ENCODE data around the gene FES. TPM values are rescaled to one million over a fixed set of nuclear protein-coding genes. Genes with fewer than 3 reads are reported as not detected.

FES gene
- total RNA-seq, 4 donors from 2014 or later, result 4.7 to 37.1 (median 20.5) TPM

GRCh38 chr15:90901175-90902039 lies 17.1 kb downstream of the FES start:
- H3K36me3 ChIP-seq, result peaks cover 0 to 15% (median 0%) of the 10 kb centered on the region in 3 donors
- peak overlapping the region in 2 of 4 donors; percentile 78 to 97 for H3K4me3 ChIP-seq
- peaks cover 0 to 15% (median 10%) of the 10 kb centered on the region in 4 donors for H3K4me1 ChIP-seq
- no peaks in the 10 kb centered on the region for H3K27me3 ChIP-seq
- TF ChIP-seq CTCF (IDR thresholded peaks at IDR 0.05) (no peak), POLR2A (IDR thresholded peaks at IDR 0.05) (no peak)
- DNase-seq, result no peak
- H3K27ac ChIP-seq, result peak overlapping the region; percentile 92 to 96 (median 94)
- H3K9me3 ChIP-seq, result no peaks in the 10 kb centered on the region

GRCh38 chr15:90902040-90902839 lies 17.9 kb downstream of the FES start:
- H3K4me3 ChIP-seq, result peak overlapping the region; percentile 77 to 97 (median 78)
- peak; percentile 61 to 93 (median 84) for TF ChIP-seq CTCF (IDR thresholded peaks at IDR 0.05)
- TF ChIP-seq POLR2A (IDR thresholded peaks at IDR 0.05), result peak; percentile 64 to 69
- peaks cover 0 to 24% (median 0%) of the 10 kb centered on the region in 3 donors for H3K36me3 ChIP-seq
- DNase-seq, result peak; percentile 80 to 93 (median 88)
- no peaks in the 10 kb centered on the region for H3K9me3 ChIP-seq
- no peaks in the 10 kb centered on the region for H3K27me3 ChIP-seq
- peak overlapping the region; percentile 92 to 96 (median 94) for H3K27ac ChIP-seq
- H3K4me1 ChIP-seq, result peaks cover 0 to 15% (median 10%) of the 10 kb centered on the region in 4 donors

GRCh38 chr15:90902840-90903732 lies 18.8 kb downstream of the FES start, which contains the start of gene MAN2A2:
TSS of gene MAN2A2 (plus strand) at chr15:90903302. CDS start at chr15:90904208, 906 bp downstream.
- peaks cover 0 to 32% (median 0%) of the 10 kb centered on the region in 3 donors for H3K36me3 ChIP-seq
- no peaks in the 10 kb centered on the region for H3K27me3 ChIP-seq
- peak within 1 kb of the TSS; percentile 92 to 96 (median 94) for H3K27ac ChIP-seq
- no peaks in the 10 kb centered on the region for H3K9me3 ChIP-seq
- TF ChIP-seq POLR2A (IDR thresholded peaks at IDR 0.05) (peak; percentile 47 to 78), CTCF (IDR thresholded peaks at IDR 0.05) (no peak)
- DNase-seq, result peak; percentile 69 to 86 (median 83)
- peak within 1 kb of the TSS; percentile 77 to 97 (median 78) for H3K4me3 ChIP-seq
- H3K4me1 ChIP-seq, result peaks cover 0 to 15% (median 10%) of the 10 kb centered on the region in 4 donors

- peak overlapping the region; percentile 77 to 97 (median 78) for H3K4me3 ChIP-seq
- DNase-seq, result no peak
- peak overlapping the region; percentile 92 to 96 (median 94) for H3K27ac ChIP-seq
- TF ChIP-seq CTCF (IDR thresholded peaks at IDR 0.05), result no peak
- no peak for TF ChIP-seq POLR2A (IDR thresholded peaks at IDR 0.05)
- no peaks in the 10 kb centered on the region for H3K9me3 ChIP-seq
- peaks cover 0 to 15% (median 10%) of the 10 kb centered on the region in 4 donors for H3K4me1 ChIP-seq
- H3K27me3 ChIP-seq, result no peaks in the 10 kb centered on the region
- peaks cover 0 to 38% (median 0%) of the 10 kb centered on the region in 3 donors for H3K36me3 ChIP-seq
Measured at GRCh38 chr15:90903733-90904536, 19.6 kb downstream of the FES start.

All from Peyer's patch (tissue), 4 donors.